ENCODE data around the gene ERP27. TPM values are rescaled to one million over a fixed set of nuclear protein-coding genes. Genes with fewer than 3 reads are reported as not detected.

The ERP27 gene
- total RNA-seq, 1 donor from 2014 or later: not detected

DNA sequence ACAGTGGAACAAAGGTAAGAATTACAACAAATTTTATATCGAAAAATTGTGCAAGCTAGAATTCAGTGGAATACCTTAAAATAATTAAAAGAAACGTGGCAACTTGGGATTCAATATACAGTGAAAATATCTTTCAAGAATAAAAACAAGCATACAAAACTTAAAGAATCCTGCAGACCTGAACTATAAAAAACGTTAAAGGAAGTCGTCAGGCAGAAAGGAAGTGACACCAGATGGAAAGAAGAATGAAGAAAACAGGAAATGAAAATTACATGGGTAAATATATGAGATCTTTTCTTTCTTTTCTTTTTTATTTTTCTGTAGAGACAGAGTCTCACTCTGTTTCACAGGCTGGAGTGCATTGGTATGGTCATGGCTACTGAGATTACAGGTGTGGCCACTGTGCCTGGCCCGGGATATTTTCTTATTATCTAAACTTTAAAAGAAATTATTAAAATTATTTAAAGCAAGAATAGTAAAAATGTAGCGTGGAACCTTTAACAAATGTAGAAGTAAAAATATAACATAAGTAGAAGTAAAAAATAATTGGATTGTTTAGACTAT, 57.4 kb downstream of the ERP27 start:
- no peak for DNase-seq (ENCODE audit: low spot score)
- Mint-ChIP-seq H3K4me3 (no peak overlapping the region), H3K9me3 (no peaks in the 10 kb centered on the region), H3K4me1 (no peaks in the 10 kb centered on the region), H3K36me3 (no peaks in the 10 kb centered on the region), H3K27ac (no peak overlapping the region), H3K27me3 (ENCODE audit: insufficient read depth, low read depth) (peaks cover 4% of the 10 kb centered on the region)
- Histone ChIP-seq H3K9me3 (ENCODE audit: low read depth) (no peaks in the 10 kb centered on the region), H3K4me2 (no peak overlapping the region), H3K9ac (no peak overlapping the region), H3K36me3 (no peaks in the 10 kb centered on the region), H4K20me1 (ENCODE audit: low read depth) (no peaks in the 10 kb centered on the region), H3K79me2 (ENCODE audit: low read depth) (no peaks in the 10 kb centered on the region), H3K27ac (no peak overlapping the region), H3K4me3 (no peak overlapping the region), H3F3A (ENCODE audit: low read depth) (no peaks in the 10 kb centered on the region), H3K27me3 (no peaks in the 10 kb centered on the region), H2AFZ (replicated peaks) (no peak overlapping the region), H3K4me1 (no peaks in the 10 kb centered on the region)
- TF ChIP-seq CTCF (IDR thresholded peaks at IDR 0.05): no peak
- no peak for TF ChIP-seq EZH2 (IDR thresholded peaks at IDR 0.05)
- no peak for TF ChIP-seq EZH2phosphoT487 (IDR thresholded peaks at IDR 0.05)

- no peak for TF ChIP-seq EZH2 (IDR thresholded peaks at IDR 0.05)
- Mint-ChIP-seq H3K27ac (no peak overlapping the region), H3K4me3 (no peak overlapping the region), H3K27me3 (ENCODE audit: insufficient read depth, low read depth) (no peaks in the 10 kb centered on the region), H3K9me3 (no peaks in the 10 kb centered on the region), H3K4me1 (no peaks in the 10 kb centered on the region), H3K36me3 (no peaks in the 10 kb centered on the region)
- Histone ChIP-seq H3K4me2 (no peak overlapping the region), H3K9ac (no peak overlapping the region), H3K4me3 (no peak overlapping the region), H3K27me3 (no peaks in the 10 kb centered on the region), H3K9me3 (ENCODE audit: low read depth) (no peaks in the 10 kb centered on the region), H3F3A (ENCODE audit: low read depth) (no peaks in the 10 kb centered on the region), H3K79me2 (ENCODE audit: low read depth) (no peaks in the 10 kb centered on the region), H3K4me1 (no peaks in the 10 kb centered on the region), H3K27ac (no peak overlapping the region), H3K36me3 (no peaks in the 10 kb centered on the region), H2AFZ (replicated peaks) (no peak overlapping the region), H4K20me1 (ENCODE audit: low read depth) (no peaks in the 10 kb centered on the region)
- DNase-seq (ENCODE audit: low spot score): no peak
Observed at GRCh38 chr12:14879222-14879933, 59.0 kb downstream of the ERP27 start.

DNA sequence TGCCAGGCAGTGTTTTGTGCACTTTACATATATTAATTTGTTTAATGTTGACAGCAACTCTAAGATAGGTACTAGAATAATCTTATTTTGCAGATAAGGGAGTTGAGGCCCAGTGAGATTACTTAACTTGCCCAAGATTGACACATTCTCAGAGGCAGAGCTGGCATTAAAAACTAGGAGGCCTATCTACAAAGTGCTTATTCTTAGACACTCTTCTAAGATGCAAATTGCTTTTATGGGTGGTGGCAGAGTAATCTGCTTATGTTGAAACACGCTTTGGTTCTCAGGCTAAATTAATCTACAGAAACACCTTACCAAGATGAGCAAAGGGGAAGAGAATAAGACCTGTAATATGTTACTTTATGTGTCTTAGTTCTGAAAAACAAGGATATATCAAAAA, 59.8 kb downstream of the ERP27 start:
- no peak for DNase-seq (ENCODE audit: low spot score)
- H2AFZ ChIP-seq (replicated peaks): no peak overlapping the region
- H3K27ac ChIP-seq: no peak overlapping the region
- no peaks in the 10 kb centered on the region for H3K27me3 Mint-ChIP-seq (ENCODE audit: insufficient read depth, low read depth)
- no peaks in the 10 kb centered on the region for H3K36me3 ChIP-seq
- TF ChIP-seq EZH2phosphoT487 (IDR thresholded peaks at IDR 0.05) (no peak), EZH2 (IDR thresholded peaks at IDR 0.05) (no peak), CTCF (IDR thresholded peaks at IDR 0.05) (no peak)
- no peaks in the 10 kb centered on the region for H3K27me3 ChIP-seq
- no peak overlapping the region for H3K4me3 Mint-ChIP-seq
- no peaks in the 10 kb centered on the region for H4K20me1 ChIP-seq (ENCODE audit: low read depth)
- H3K9me3 ChIP-seq (ENCODE audit: low read depth): no peaks in the 10 kb centered on the region
- H3K9ac ChIP-seq: no peak overlapping the region
- H3K36me3 Mint-ChIP-seq: no peaks in the 10 kb centered on the region
- no peaks in the 10 kb centered on the region for H3K4me1 Mint-ChIP-seq
- no peaks in the 10 kb centered on the region for H3F3A ChIP-seq (ENCODE audit: low read depth)
- no peak overlapping the region for H3K4me3 ChIP-seq
- no peaks in the 10 kb centered on the region for H3K9me3 Mint-ChIP-seq
- H3K27ac Mint-ChIP-seq: no peak overlapping the region
- H3K79me2 ChIP-seq (ENCODE audit: low read depth): no peaks in the 10 kb centered on the region
- H3K4me2 ChIP-seq: no peak overlapping the region
- H3K4me1 ChIP-seq: no peaks in the 10 kb centered on the region

DNA sequence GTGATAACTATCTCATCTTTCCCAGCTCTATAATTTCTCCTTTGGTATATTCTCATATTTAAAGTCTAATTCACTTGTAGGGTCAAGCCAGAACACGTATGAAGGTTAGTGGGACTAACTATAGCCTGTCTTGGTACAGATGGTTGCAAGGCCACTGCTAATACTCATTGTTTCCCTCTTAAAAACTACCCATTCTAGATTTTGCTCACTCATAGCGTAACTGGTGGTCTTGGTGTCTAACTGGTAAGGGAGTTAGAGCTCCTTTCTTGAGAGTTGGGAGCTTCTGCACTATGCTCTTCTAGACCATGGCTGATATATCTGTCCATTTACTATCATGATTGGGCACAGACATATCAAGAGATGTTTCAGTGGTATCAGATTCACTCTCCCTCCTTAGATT, 61.5 kb downstream of the ERP27 start:
- H3K27ac ChIP-seq: no peak overlapping the region
- no peak overlapping the region for H3K9ac ChIP-seq
- TF ChIP-seq EZH2phosphoT487 (IDR thresholded peaks at IDR 0.05) (no peak), EZH2 (IDR thresholded peaks at IDR 0.05) (no peak), CTCF (IDR thresholded peaks at IDR 0.05) (no peak)
- no peaks in the 10 kb centered on the region for H3K9me3 Mint-ChIP-seq
- no peak overlapping the region for H3K4me3 ChIP-seq
- no peak overlapping the region for H2AFZ ChIP-seq (replicated peaks)
- no peaks in the 10 kb centered on the region for H3K27me3 Mint-ChIP-seq (ENCODE audit: insufficient read depth, low read depth)
- no peaks in the 10 kb centered on the region for H3K9me3 ChIP-seq (ENCODE audit: low read depth)
- H3K4me1 Mint-ChIP-seq: no peaks in the 10 kb centered on the region
- no peaks in the 10 kb centered on the region for H4K20me1 ChIP-seq (ENCODE audit: low read depth)
- no peaks in the 10 kb centered on the region for H3K27me3 ChIP-seq
- H3K4me2 ChIP-seq: no peak overlapping the region
- no peaks in the 10 kb centered on the region for H3K36me3 Mint-ChIP-seq
- H3K79me2 ChIP-seq (ENCODE audit: low read depth): no peaks in the 10 kb centered on the region
- no peaks in the 10 kb centered on the region for H3F3A ChIP-seq (ENCODE audit: low read depth)
- H3K4me1 ChIP-seq: no peaks in the 10 kb centered on the region
- no peak for DNase-seq (ENCODE audit: low spot score)
- H3K27ac Mint-ChIP-seq: no peak overlapping the region
- no peak overlapping the region for H3K4me3 Mint-ChIP-seq
- no peaks in the 10 kb centered on the region for H3K36me3 ChIP-seq

Measured in neural progenitor cell (in vitro differentiated cells).